ENCODE measurements around the gene SNX17. TPM values are rescaled to one million over a fixed set of nuclear protein-coding genes. Genes with fewer than 3 reads are reported as not detected.

Gene SNX17
- total and polyA plus RNA-seq, 2 of the 4 experiments (the other 2 are of a cell fraction): 102 to 130 TPM

- WGBS, 2 experiments (ENCODE audit: extremely low coverage in 2 of 2, insufficient read length in 1 of 2): 100% methylated on average over 3 of the region's 6 CpGs; no CpG with 5 or more reads in 1 of the 2 experiments
- intact Hi-C loops (cut with micrococcal nuclease) (no loop called here), in situ Hi-C loops (cut with MboI; ENCODE audit: low sequenced_read_pairs) (no loop called here), dilution Hi-C loops (cut with HindIII; ENCODE audit: low sequenced_read_pairs, unreplicated experiment) (no loop called here)
- H3K9ac ChIP-seq (ENCODE audit: low read depth, low read length): no peak overlapping the region
- H3K79me1 ChIP-seq (ENCODE audit: low read depth in 1 of 2, low read length in 2 of 2): peaks cover 31 to 74% of the 10 kb centered on the region in 2 experiments
- ATAC-seq (ENCODE audit: low read depth): no peak
- peaks cover 5% of the 10 kb centered on the region; the same call in 1 of the 2 replicates for H3K9me1 ChIP-seq (ENCODE audit: insufficient read depth, low read length)
- no peak overlapping the region for H2BK20ac ChIP-seq (ENCODE audit: low read depth, low read length)
- H3K14ac ChIP-seq (replicated peaks; ENCODE audit: low read depth, low read length): no peak overlapping the region
- H4K20me1 ChIP-seq (ENCODE audit: insufficient read depth, low read length): peaks cover 33% of the 10 kb centered on the region; the same call in 1 of the 2 replicates
- no peak overlapping the region for H2BK120ac ChIP-seq (ENCODE audit: low read depth, low read length)
- H3K56ac ChIP-seq (ENCODE audit: extremely low read depth, insufficient read depth, low read length): no peak overlapping the region
- no peak overlapping the region for H2BK15ac ChIP-seq (ENCODE audit: low read depth, low read length)
- TF ChIP-seq POLR2A (IDR thresholded peaks at IDR 0.05; ENCODE audit: low read depth, low read length) (no peak), MAFK (IDR thresholded peaks at IDR 0.05; ENCODE audit: low read depth, low read length) (no peak)
- no peak overlapping the region for H3K4me3 ChIP-seq (ENCODE audit: insufficient read depth, low read depth, low read length)
- ChIA-PET CTCF (no interaction called here), POLR2A (ENCODE audit: unreplicated experiment) (no interaction called here)
- H2AK9ac ChIP-seq (replicated peaks; ENCODE audit: low read depth, low read length, poor library complexity): peak overlapping the region; percentile 74
- no peak overlapping the region for H2BK5ac ChIP-seq (ENCODE audit: low read depth, low read length, poor library complexity, severe bottlenecking)
- H3K27ac ChIP-seq (ENCODE audit: insufficient read depth, low read length): no peak overlapping the region
- H4K8ac ChIP-seq (ENCODE audit: low read depth in 2 of 2, low read length in 2 of 2): no peak overlapping the region
- no peaks in the 10 kb centered on the region for H3K27me3 ChIP-seq (ENCODE audit: control insufficient read depth, insufficient read depth, low read length)
- H3K18ac ChIP-seq (ENCODE audit: low read depth, low read length): no peak overlapping the region
- H3K23ac ChIP-seq (ENCODE audit: low read depth, low read length): no peak overlapping the region
- no peak for DNase-seq
- no TSS peak for BruUV-seq (replicated peaks)
- H3K9me3 ChIP-seq (ENCODE audit: control insufficient read depth, insufficient read depth, low read length): no peaks in the 10 kb centered on the region
- peaks cover 8% of the 10 kb centered on the region for H3K4me1 ChIP-seq (ENCODE audit: control insufficient read depth, insufficient read depth, low read length)
- H3K36me3 ChIP-seq (ENCODE audit: control insufficient read depth, insufficient read depth, low read length): peaks cover 49% of the 10 kb centered on the region
- H4K5ac ChIP-seq (ENCODE audit: low read depth, low read length): no peak overlapping the region
- H3K4ac ChIP-seq (ENCODE audit: low read depth, low read length): no peak overlapping the region
- H4K91ac ChIP-seq (ENCODE audit: insufficient read depth, low read depth, low read length): no peak overlapping the region
- no peak overlapping the region for H2AFZ ChIP-seq (replicated peaks; ENCODE audit: low read length, poor library complexity)
- H3K4me2 ChIP-seq (ENCODE audit: low read depth, low read length): no peak overlapping the region
- H2AK5ac ChIP-seq (ENCODE audit: low read depth, low read length): no peak overlapping the region
Measured at GRCh38 chr2:27372937-27373336, 2.5 kb downstream of the SNX17 start.

Measured in IMR-90 (cell line).